ENCODE data around the gene BACH2.
"Not testable (repeated sequence)": the region's sequence is repeated elsewhere in the genome, so short reads cannot be mapped to it uniquely, and the experiment has no call there.

Gene BACH2

GRCh38 chr6:89993411-89993810 lies 303.2 kb downstream of the BACH2 start:
- DNase-seq (ENCODE audit: low read depth): no peak

GRCh38 chr6:89992818-89993217 lies 303.8 kb downstream of the BACH2 start:
- no peak for DNase-seq (ENCODE audit: low read depth)

GRCh38 chr6:89989742-89990141 lies 306.9 kb downstream of the BACH2 start:
- no peak for DNase-seq (ENCODE audit: low read depth)

GRCh38 chr6:89987830-89988229 lies 308.8 kb downstream of the BACH2 start:
- no peak for DNase-seq (ENCODE audit: low read depth)

- no peak for DNase-seq (ENCODE audit: low read depth)
Observed at GRCh38 chr6:89987140-89987539, 309.5 kb downstream of the BACH2 start.

GRCh38 chr6:89986650-89987074 lies 310.0 kb downstream of the BACH2 start:
- DNase-seq (ENCODE audit: low read depth): no peak

GRCh38 chr6:89985751-89986493 lies 310.7 kb downstream of the BACH2 start:
- DNase-seq (ENCODE audit: low read depth): no peak

GRCh38 chr6:89984926-89985750 lies 311.5 kb downstream of the BACH2 start:
- no peak for DNase-seq (ENCODE audit: low read depth)

GRCh38 chr6:89980353-89980752 lies 316.3 kb downstream of the BACH2 start:
- no peak for DNase-seq (ENCODE audit: low read depth)

GRCh38 chr6:89979481-89980119 lies 317.0 kb downstream of the BACH2 start:
- no peak for DNase-seq (ENCODE audit: low read depth)

GRCh38 chr6:89978749-89979145 lies 317.9 kb downstream of the BACH2 start:
- no peak for DNase-seq (ENCODE audit: low read depth)

GRCh38 chr6:89977808-89978748 lies 318.6 kb downstream of the BACH2 start:
- DNase-seq (ENCODE audit: low read depth): no peak

- no peak for DNase-seq (ENCODE audit: low read depth)
Observed at GRCh38 chr6:89976694-89977020, 320.0 kb downstream of the BACH2 start.

GRCh38 chr6:89975991-89976693 lies 320.5 kb downstream of the BACH2 start:
- DNase-seq (ENCODE audit: low read depth): no peak

GRCh38 chr6:89975366-89975765 lies 321.3 kb downstream of the BACH2 start:
- no peak for DNase-seq (ENCODE audit: low read depth)

GRCh38 chr6:89974834-89975233 lies 321.8 kb downstream of the BACH2 start:
- no peak for DNase-seq (ENCODE audit: low read depth)

- no peak for DNase-seq (ENCODE audit: low read depth)
Observed at GRCh38 chr6:89972025-89972381, 324.6 kb downstream of the BACH2 start.

- not testable (repeated sequence) for DNase-seq (ENCODE audit: low read depth)
Observed at GRCh38 chr6:89971338-89972024, 325.2 kb downstream of the BACH2 start.

GRCh38 chr6:89970609-89971337 lies 325.9 kb downstream of the BACH2 start:
- DNase-seq (ENCODE audit: low read depth): no peak

GRCh38 chr6:89970072-89970471 lies 326.6 kb downstream of the BACH2 start:
- no peak for DNase-seq (ENCODE audit: low read depth)
